GM23338 (cell line): ENCODE results near the gene HIF3A. TPM values are rescaled to one million over a fixed set of nuclear protein-coding genes. Genes with fewer than 3 reads are reported as not detected.

ENCODE experiments used
- ATAC-seq: fragments of 200-7000 bp; cut with Tn5 transposase; 3 replicates; pipeline ENCODE4 v1.9.1; 2020
- DNase-seq: peaks from one replicate; pipeline ENCODE4 v3.0.0-alpha.2; 2015; ENCODE audit warnings: low spot score
- H2AFZ ChIP-seq: fragments of 200-600 bp; sonication (generic); 2 replicates; pipeline ENCODE4 v1.8.0; 2016; ENCODE audit warnings: antibody characterized with exemption, mild to moderate bottlenecking, moderate library complexity
- H3F3A ChIP-seq: fragments of 200-600 bp; sonication (generic); replicated peaks from 2 replicates; pipeline ENCODE4 v1.8.0; 2017; ENCODE audit warnings: antibody characterized with exemption, mixed run types, low read depth
- H3K27ac ChIP-seq: fragments of 200-600 bp; sonication (generic); 2 replicates; pipeline ENCODE4 v1.6.1; 2016; ENCODE audit warnings: low read depth
- H3K27me3 ChIP-seq: fragments of 200-600 bp; sonication (generic); 2 replicates; pipeline ENCODE4 v1.8.0; 2016; ENCODE audit warnings: mild to moderate bottlenecking, mixed run types, moderate library complexity; ENCODE audit not compliant: insufficient read depth
- H3K36me3 ChIP-seq: fragments of 200-600 bp; sonication (generic); 2 replicates; pipeline ENCODE4 v1.8.0; 2016; ENCODE audit warnings: mild to moderate bottlenecking; ENCODE audit not compliant: insufficient read depth
- H3K4me1 ChIP-seq: fragments of 200-600 bp; sonication (generic); 2 replicates; pipeline ENCODE4 v1.8.0; 2016; ENCODE audit warnings: mild to moderate bottlenecking, moderate library complexity; ENCODE audit not compliant: insufficient read depth
- H3K4me2 ChIP-seq: fragments of 200-600 bp; sonication (generic); 2 replicates; pipeline ENCODE4 v1.7.1; 2017; ENCODE audit warnings: mixed run types
- H3K4me3 ChIP-seq: fragments of 200-600 bp; sonication (generic); 2 replicates; pipeline ENCODE4 v1.6.1; 2016; ENCODE audit warnings: mixed run types
- H3K79me2 ChIP-seq: fragments of 200-600 bp; sonication (generic); replicated peaks from 2 replicates; pipeline ENCODE4 v1.8.0; 2017; ENCODE audit warnings: mild to moderate bottlenecking; ENCODE audit not compliant: insufficient read depth
- H3K9me2 ChIP-seq: fragments of 200-600 bp; sonication (generic); 2 replicates; pipeline ENCODE4 v1.8.0; 2017; ENCODE audit not compliant: insufficient read depth
- H4K20me1 ChIP-seq: fragments of 200-600 bp; sonication (generic); replicated peaks from 2 replicates; pipeline ENCODE4 v1.8.0; 2017; ENCODE audit warnings: mild to moderate bottlenecking; ENCODE audit not compliant: insufficient read depth
- H3K27ac Mint-ChIP-seq: 2 replicates; pipeline ENCODE4 v1.8.0; 2020; ENCODE audit warnings: inconsistent platforms, mild to moderate bottlenecking, moderate library complexity, mixed read lengths
- H3K27me3 Mint-ChIP-seq: 3 replicates; pipeline ENCODE4 v1.8.0; 2022; ENCODE audit warnings: low read depth, mild to moderate bottlenecking, moderate library complexity, mixed read lengths, inconsistent platforms; ENCODE audit not compliant: insufficient read depth, poor library complexity
- H3K36me3 Mint-ChIP-seq: 3 replicates; pipeline ENCODE4 v1.8.0; 2021; ENCODE audit warnings: low read depth, mild to moderate bottlenecking, inconsistent platforms, moderate library complexity, mixed read lengths
- H3K4me1 Mint-ChIP-seq: 3 replicates; pipeline ENCODE4 v1.8.0; 2020; ENCODE audit warnings: mild to moderate bottlenecking, inconsistent platforms, mixed read lengths
- H3K4me3 Mint-ChIP-seq: 3 replicates; pipeline ENCODE4 v1.8.0; 2021; ENCODE audit warnings: moderate library complexity, mild to moderate bottlenecking, inconsistent platforms, mixed read lengths
- H3K9me3 Mint-ChIP-seq: 3 replicates; pipeline ENCODE4 v1.8.0; 2020; ENCODE audit warnings: moderate library complexity, mild to moderate bottlenecking, inconsistent platforms, mixed read lengths
- ETS1 ChIP-seq: IDR thresholded peaks from 2 replicates; pipeline ENCODE4 v1.6.1; 2016; ENCODE audit warnings: antibody characterized with exemption
- EZH2 ChIP-seq: fragments of 200-600 bp; sonication (generic); IDR thresholded peaks from one replicate; pipeline ENCODE4 v1.8.0; 2017; ENCODE audit warnings: antibody characterized with exemption, mild to moderate bottlenecking, low read depth; ENCODE audit not compliant: unreplicated experiment
- EZH2phosphoT487 ChIP-seq: fragments of 200-600 bp; sonication (generic); IDR thresholded peaks from one replicate; pipeline ENCODE4 v1.8.1; 2018; ENCODE audit warnings: antibody characterized with exemption; ENCODE audit not compliant: unreplicated experiment
- JUNB ChIP-seq: IDR thresholded peaks from one replicate; pipeline ENCODE4 v1.6.1; 2016; ENCODE audit warnings: antibody characterized with exemption; ENCODE audit not compliant: unreplicated experiment
- NANOG ChIP-seq: IDR thresholded peaks from 2 replicates; pipeline ENCODE4 v1.6.1; 2016; ENCODE audit warnings: antibody characterized with exemption, borderline replicate concordance
- POLR2AphosphoS5 ChIP-seq: IDR thresholded peaks from 2 replicates; pipeline ENCODE4 v1.6.1; 2016; ENCODE audit warnings: antibody characterized with exemption, low read depth
- REST ChIP-seq: IDR thresholded peaks from one replicate; pipeline ENCODE4 v1.6.1; 2018; ENCODE audit warnings: antibody characterized with exemption; ENCODE audit not compliant: unreplicated experiment
- ZNF114 ChIP-seq: fragments of 250-450 bp; sonication (Bioruptor Pico); IDR thresholded peaks from 2 replicates; pipeline ENCODE4 v1.5.0; 2020; ENCODE audit warnings: mild to moderate bottlenecking, moderate library complexity
- ZNF331 ChIP-seq: fragments of 250-450 bp; sonication (Bioruptor Pico); IDR thresholded peaks from 2 replicates; pipeline ENCODE4 v1.5.0; 2020; ENCODE audit warnings: low read depth, mild to moderate bottlenecking, moderate library complexity
- ZNF462 ChIP-seq: fragments of 250-450 bp; sonication (Bioruptor Pico); IDR thresholded peaks from 2 replicates; pipeline ENCODE4 v1.5.0; 2020; ENCODE audit warnings: mild to moderate bottlenecking, moderate library complexity
- polyA plus RNA-seq: library from polyadenylated mRNA; unstranded; fragments of >200 nt; fragmentation: Nextera tagmentation; extraction: Ambion mirVana; gene quantifications from 2 replicates; pipeline ENCODE4 v1.2.1, GENCODE V29; 2016
- total RNA-seq: library from RNA; depleted of rRNA; stranded (reverse); fragments of >200 nt; shearing (Covaris generic); gene quantifications from 2 replicates; pipeline ENCODE4 v1.2.3, GENCODE V29; 2014

The HIF3A gene
- total and polyA plus RNA-seq, 2 experiments from 2014 or later = 20.4 to 70.5 TPM

- TF ChIP-seq ZNF462 (no peak), JUNB (no peak), EZH2phosphoT487 (no peak)
Measured at GRCh38 chr19:46287585-46287984, 9.3 kb upstream of the HIF3A start (continued).

GRCh38 chr19:46288896-46289588, 7.8 kb upstream of the HIF3A start:
- no peaks in the 10 kb centered on the region for H4K20me1 ChIP-seq
- 0 out of 3 replicates have a peak, but pooled peaks cover 4% of the 10 kb centered on the region for H3K9me3 Mint-ChIP-seq
- DNase-seq (no peak), ATAC-seq (no peak)
- no peaks in the 10 kb centered on the region for H3K36me3 ChIP-seq
- no peaks in the 10 kb centered on the region for H3K79me2 ChIP-seq
- H3K4me3 Mint-ChIP-seq = no peak overlapping the region
- no peaks in the 10 kb centered on the region for H3K4me1 ChIP-seq
- no peaks in the 10 kb centered on the region for H3K36me3 Mint-ChIP-seq
- no peaks in the 10 kb centered on the region for H3F3A ChIP-seq
- no peak overlapping the region for H2AFZ ChIP-seq
- no peak overlapping the region for H3K4me2 ChIP-seq
- H3K27ac ChIP-seq = no peak overlapping the region
- peaks cover 9% of the 10 kb centered on the region; the same call in 1 of the 2 replicates for H3K9me2 ChIP-seq
- H3K4me1 Mint-ChIP-seq = no peaks in the 10 kb centered on the region
- no peak overlapping the region for H3K4me3 ChIP-seq
- H3K27ac Mint-ChIP-seq = no peak overlapping the region
- H3K27me3 Mint-ChIP-seq = peaks cover 7% of the 10 kb centered on the region
- no peaks in the 10 kb centered on the region for H3K27me3 ChIP-seq
- TF ChIP-seq ZNF331 (CRISPR knock-in tag) = no peak
- TF ChIP-seq NANOG = no peak
- TF ChIP-seq ZNF114 (CRISPR knock-in tag) = no peak
- no peak for TF ChIP-seq REST
- TF ChIP-seq EZH2phosphoT487 = no peak
- TF ChIP-seq POLR2AphosphoS5 = no peak
- no peak for TF ChIP-seq ETS1
- no peak for TF ChIP-seq EZH2
